HG03378 (cell line): ENCODE results near the gene SCAF11.

Experiments
- ATAC-seq: cut with Tn5 transposase; IDR thresholded peaks from one replicate; pipeline ENCODE4 v1.9.1; 2021; ENCODE audit warnings: mild to moderate bottlenecking, moderate library complexity; ENCODE audit not compliant: unreplicated experiment

Gene SCAF11

DNA sequence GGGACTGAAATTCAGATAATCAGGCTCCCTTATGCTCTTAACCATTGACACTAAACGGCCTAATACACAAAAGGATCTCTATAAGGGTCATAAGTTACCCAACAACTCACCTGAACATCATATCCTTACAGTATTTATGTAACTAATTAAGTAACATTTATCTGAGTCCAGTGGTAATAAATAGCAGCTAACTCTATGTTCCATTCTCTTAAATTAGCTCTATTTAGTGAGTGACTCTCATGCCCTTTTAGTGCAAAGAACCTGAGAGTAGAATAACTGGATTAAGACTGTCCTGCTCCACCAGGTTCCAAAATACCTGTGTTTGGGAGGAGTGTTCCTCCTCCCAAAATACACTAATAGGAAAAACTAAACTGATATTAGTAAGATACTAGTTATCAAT lies 9.8 kb downstream of the SCAF11 start:
- ATAC-seq, result no peak

- ATAC-seq, result no peak
Measured at GRCh38 chr12:45978108-45978507, 12.3 kb downstream of the SCAF11 start.

DNA sequence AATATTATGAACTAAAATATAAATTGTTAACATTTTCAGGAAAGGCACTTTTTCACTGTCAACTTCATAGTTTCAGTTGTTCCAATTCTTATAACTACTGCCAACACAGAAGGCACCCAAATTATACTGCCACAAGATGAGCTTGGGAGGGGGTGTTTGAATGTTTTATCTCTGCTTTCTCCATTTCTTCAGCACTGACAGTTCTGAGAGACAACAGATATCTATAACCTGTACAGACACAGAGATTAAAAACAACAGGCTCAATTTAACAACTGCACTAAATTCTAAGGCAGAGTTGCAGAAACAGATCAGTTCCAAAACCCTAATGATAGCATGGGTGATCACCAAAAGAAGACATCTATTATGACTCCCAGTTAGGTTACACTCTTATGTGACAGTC lies 12.8 kb downstream of the SCAF11 start:
- no peak for ATAC-seq

DNA sequence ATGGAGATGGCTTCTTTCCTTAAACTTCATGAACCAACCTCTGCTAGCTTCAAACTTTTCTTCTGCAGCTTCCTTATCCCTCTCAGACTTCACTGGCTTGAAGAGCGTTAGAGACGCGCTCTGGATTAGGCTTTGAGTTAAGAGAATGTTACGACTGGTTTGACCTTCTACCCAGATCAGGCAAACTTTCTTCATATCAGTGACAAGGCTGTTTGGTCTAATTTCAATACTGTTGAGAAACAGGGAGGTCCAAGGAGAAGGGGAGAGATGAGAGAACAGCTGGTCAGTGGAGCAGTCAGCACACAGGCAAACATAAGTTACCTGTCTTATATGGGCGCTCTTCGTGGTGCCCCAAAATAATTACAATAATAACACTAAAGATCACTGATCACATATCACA lies 14.9 kb downstream of the SCAF11 start:
- no peak for ATAC-seq

DNA sequence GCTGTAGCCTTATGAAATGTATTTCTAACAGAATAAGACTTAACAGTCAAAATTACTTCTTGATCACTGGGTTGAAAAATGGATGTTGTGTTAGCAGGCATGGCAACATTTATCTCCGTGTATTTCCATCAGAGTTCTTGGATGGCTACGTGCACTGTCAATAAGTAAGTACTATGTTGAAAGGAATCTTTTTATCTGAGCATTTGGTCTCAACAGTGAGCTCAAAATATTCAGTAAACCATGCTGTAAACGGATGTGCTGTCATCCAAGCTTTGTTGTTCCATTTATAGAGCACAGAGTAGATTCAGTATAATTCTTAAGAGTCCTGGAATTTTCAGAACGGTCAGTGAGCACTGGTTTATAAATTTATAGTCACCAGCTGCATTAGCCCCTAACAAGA lies 15.5 kb downstream of the SCAF11 start:
- no peak for ATAC-seq

DNA sequence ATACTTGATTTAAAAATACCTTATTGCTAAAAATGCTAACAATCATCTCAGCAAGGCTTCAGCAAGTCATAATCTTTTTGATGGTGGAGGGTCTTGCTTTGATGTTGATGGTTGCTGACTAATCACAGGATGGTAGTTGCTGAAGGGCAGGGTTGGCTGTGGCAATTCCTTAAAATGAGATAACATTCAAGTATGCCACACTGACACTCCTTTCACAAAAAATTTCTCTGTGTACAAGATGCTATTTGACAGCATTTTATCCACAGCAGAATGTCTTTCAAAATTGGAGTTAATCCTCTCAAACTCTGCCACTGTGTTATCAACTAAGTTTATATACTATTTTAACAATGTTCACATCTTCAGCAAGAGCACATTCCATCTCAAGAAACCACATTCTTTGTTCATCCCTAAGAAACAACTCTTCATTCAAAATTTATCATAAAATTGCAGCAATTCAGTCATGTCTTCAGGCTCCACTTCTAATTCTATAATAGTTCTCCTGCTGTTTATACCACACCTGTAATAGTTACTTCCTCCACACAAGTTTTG lies 16.1 kb downstream of the SCAF11 start:
- ATAC-seq, result no peak

DNA sequence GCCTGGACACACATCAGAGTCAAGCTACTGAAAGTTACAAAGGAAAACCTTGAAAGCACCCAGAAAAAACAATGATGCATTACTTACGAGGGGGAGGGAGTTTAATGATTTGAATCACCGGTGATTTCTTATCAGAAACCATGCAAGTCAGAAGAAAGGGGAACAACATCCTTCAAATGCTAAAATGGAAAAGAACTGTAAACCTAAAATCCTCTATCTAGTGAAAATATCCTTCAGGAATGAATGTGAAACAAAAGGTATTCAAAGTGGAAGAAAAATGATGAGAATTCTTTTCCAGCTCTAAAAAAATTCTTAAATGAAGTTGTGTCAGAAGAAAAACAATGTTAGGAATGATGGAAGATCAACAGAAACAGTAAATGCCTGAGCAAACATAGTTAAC lies 16.8 kb downstream of the SCAF11 start:
- no peak for ATAC-seq

GRCh38 chr12:45970391-45970790 lies 20.0 kb downstream of the SCAF11 start:
- ATAC-seq, result no peak

GRCh38 chr12:45969084-45969483 lies 21.3 kb downstream of the SCAF11 start:
- no peak for ATAC-seq

DNA sequence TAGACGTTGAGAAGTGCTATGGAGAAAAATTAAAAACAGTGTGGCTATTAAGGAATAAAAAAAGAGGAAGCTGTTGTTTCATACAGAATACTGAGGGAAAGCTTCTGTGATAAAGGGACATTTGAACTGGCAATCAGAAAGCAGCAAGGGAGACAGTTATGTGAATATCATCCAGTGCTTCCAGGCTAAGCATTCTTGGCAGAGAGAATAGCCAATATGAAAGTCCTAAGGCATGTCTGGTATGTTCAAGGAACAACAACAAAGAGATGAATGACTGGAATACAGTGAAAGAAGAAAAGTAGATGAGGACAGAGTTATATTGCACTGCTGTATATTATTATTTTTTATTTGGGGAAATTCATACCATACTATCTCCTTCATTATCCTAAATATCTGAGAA lies 23.9 kb downstream of the SCAF11 start:
- no peak for ATAC-seq

DNA sequence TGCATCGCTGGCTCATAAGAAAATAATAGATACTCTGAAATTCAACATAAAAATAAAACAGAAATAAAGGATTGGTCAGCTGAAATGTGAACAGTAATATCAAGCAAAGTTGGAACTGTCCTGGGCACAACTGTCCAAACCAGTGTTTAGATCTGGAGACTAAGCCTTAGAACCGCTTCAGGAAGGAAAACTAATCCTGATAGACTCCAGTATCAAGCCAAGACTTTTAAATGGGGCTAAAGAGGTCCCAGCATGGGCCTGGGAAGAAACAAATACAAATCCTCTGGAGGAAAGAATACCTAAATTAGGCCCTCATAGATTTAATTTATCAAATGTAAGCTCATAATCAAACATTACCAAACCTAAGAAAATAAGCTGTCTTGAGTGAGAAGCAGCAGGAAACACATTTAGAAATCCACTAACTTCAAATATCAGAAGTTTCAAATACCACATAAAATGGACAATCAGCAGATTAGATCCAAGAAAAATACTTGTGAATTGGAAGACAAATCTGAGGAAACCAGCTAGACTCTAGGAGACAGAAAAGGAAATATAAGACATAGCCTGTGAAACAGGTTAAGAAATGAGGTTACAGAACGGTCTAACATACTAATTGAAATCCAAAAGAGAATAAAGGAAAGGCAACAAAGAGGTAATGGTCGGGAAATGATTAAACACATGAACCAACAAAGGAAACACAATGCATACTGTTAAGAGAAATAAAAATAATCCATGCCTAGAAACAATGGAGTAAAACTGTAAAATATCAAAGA lies 27.6 kb downstream of the SCAF11 start:
- ATAC-seq, result no peak

DNA sequence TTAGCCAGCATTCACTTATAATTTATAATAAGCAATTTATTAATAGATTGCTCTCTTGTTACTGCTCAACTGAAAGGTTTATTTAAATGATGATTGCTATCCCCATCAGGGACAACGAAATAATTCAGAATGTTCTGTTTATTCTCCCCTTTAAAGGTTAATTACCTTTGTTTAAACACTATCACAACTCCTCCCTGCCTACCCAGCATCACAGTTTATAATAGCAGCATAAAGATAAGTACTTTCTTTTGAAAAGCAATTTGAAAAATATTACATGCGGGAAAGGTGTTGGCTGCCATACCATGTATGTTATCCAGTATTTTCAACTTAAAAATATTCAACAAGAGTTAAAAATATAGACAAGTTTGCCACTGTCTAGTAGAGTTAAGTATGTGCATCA lies 30.6 kb downstream of the SCAF11 start:
- no peak for ATAC-seq

DNA sequence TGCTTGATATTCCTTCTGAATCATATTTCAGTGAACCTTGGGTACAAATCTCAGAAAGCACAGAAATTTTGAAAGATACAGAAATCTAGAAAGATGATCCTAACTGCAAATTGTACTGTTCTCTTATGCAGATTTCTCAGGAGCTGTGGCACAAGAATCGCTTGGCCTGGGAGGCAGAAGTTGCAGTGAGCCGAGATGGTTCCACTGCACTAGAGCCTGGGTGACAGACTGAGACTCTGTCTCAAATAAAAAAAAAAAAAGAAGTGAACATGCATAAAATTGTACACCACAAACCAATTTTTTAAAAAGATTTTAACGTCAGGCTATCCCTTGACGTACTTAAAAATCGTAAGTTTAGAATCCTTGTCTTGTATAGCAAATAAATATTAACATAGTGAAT lies 31.3 kb downstream of the SCAF11 start:
- ATAC-seq, result no peak

DNA sequence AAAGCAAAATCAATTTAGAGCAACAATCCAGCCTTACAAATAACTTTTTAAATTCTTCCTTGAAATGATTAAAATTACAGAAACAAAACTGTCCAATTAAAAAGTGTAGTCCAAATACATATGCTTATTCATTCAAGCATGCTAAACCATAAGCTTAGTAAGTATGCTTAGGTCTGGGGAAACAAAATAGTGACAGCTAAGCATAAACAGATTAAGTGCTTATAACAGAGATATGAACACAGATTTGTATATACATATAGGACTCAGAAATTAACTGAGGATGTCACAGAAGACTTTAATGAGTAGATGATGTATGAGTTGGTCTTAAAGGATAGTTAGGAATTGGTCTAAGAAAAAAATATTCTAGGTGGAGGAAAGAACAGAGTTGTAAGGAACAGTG lies 41.8 kb downstream of the SCAF11 start:
- ATAC-seq, result no peak

DNA sequence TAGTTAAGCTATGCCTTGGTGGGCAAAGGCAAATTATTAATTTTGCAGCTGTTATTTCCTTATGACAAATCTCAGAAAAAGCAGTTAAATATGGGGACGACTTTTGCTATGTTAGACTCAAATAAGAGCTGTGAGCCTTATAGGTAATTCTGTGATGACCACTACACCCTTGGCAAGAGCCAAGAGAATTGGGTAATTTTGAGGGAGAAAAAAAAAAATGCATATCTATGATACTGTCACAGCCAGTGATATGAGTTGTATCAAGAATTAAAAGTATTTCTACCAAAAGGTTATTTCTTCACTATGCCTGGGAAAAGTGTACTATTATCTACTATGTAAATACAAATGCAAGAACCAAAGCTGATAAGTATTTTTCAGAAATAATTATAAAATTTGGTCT lies 43.9 kb downstream of the SCAF11 start:
- ATAC-seq, result no peak

- no peak for ATAC-seq
Measured at GRCh38 chr12:45944771-45945170, 45.6 kb downstream of the SCAF11 start.

DNA sequence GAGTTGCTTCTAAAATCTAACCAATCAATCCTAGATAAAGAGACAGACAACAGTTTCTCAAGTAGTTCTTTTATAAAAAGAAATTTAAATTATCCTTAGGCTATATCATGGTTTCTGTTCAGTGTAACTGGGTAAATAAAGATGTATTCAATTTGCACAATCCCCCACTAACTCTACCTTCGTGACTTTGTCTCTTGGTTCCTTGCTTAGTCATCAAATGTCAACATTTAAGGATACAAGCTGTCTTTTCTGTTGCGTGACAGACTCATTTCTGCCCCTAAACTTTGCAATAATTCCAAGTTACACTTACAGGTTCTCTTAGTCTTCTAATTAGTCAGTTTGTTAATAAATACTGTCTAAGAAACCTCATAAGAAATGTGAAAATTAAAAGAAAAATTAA lies 50.6 kb downstream of the SCAF11 start:
- ATAC-seq, result no peak

DNA sequence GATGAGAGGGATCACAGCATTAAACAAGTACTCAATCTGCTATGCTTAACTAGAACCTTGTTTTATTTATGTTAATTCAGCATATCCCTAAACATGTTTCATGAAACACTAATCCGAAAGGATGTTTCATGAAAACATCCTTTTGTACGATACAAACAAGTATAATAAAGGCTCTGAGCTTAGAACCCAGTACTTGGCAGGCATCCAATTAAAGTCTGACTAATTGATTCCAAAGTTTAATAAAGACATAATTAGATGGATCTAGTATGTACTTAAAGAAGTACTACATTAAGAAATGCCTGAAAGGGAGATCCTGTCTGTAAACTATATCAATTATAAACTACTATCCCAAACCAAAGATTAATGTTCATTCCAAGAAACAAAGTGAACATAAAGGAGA lies 51.8 kb downstream of the SCAF11 start:
- no peak for ATAC-seq

GRCh38 chr12:45934956-45935355 lies 55.4 kb downstream of the SCAF11 start:
- ATAC-seq, result no peak

GRCh38 chr12:45933504-45933903 lies 56.9 kb downstream of the SCAF11 start:
- ATAC-seq, result no peak

- no peak for ATAC-seq
Measured at GRCh38 chr12:45930369-45930768, 60.0 kb downstream of the SCAF11 start.

DNA sequence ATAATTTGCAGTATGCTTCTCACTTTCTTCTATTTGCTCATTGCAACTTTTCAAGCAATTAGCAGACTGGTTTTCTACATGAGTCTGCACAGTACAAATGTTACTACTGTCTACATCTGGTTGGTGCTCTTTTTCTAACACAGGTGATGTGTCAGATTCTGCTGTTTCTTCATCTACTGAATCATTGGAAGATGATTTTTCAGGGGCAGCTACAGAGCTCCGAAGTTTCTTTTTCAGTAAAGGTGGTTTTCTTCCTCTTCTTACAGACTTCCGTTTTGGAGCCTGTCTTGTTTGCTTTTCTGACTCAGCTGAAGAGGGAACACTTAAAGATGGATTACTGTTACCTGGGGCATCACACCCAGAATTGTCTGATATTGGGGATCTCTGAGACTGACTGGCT lies 62.1 kb downstream of the SCAF11 start:
- no peak for ATAC-seq

GRCh38 chr12:45918818-45919217 lies 71.6 kb downstream of the SCAF11 start:
- no peak for ATAC-seq
